Non-pigmented ciliary epithelial cell (primary cell): ENCODE measurements around the gene ELAVL1.
A peak's percentile ranks its signal among the peaks of the same experiment; 100 is the strongest.
"Not testable (repeated sequence)": the region's sequence is repeated elsewhere in the genome, so short reads cannot be mapped to it uniquely, and the experiment has no call there.

Source experiments
- DNase-seq: peaks from one replicate; pipeline ENCODE4 v3.0.0-alpha.2; 2010; ENCODE audit warnings: low read depth

The ELAVL1 gene

GRCh38 chr19:7921967-7922835 is 83.2 kb downstream of the ELAVL1 start:
- no peak for DNase-seq

DNA sequence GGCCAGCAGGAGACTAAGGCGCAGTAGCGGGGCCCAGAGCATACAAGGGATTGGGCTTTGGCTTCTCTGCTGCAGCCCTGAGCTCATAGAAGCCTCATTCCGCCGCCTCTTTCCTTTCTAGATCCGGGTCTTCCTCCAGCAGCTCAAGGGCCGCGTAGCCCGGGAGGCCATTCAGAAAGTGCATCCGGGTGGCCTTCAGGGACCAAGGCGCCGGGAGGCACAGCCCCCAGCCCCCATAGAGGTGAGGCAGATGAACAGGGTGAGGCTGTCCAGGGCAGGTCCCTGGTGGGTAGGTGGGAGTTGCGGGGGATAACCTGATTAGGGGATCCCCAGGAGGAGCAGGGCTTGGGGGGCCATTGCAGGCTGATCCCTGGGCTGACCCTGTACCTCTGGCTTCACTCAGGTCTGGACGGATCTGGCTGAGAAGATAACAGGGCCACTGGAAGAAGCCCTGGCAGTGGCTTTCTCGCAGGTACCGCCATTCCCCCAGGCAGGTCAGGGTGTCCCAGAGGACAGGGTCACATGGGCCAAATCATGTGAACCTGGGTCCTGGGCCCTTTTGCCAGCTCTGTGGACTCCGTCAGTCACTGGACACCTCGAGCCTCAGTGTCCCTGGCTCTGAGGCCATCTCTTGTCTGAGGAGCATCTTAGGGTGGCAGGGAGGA is 84.0 kb downstream of the ELAVL1 start:
- no peak for DNase-seq

GRCh38 chr19:7920519-7921301 is 84.7 kb downstream of the ELAVL1 start:
- DNase-seq = peak; percentile 78

DNA sequence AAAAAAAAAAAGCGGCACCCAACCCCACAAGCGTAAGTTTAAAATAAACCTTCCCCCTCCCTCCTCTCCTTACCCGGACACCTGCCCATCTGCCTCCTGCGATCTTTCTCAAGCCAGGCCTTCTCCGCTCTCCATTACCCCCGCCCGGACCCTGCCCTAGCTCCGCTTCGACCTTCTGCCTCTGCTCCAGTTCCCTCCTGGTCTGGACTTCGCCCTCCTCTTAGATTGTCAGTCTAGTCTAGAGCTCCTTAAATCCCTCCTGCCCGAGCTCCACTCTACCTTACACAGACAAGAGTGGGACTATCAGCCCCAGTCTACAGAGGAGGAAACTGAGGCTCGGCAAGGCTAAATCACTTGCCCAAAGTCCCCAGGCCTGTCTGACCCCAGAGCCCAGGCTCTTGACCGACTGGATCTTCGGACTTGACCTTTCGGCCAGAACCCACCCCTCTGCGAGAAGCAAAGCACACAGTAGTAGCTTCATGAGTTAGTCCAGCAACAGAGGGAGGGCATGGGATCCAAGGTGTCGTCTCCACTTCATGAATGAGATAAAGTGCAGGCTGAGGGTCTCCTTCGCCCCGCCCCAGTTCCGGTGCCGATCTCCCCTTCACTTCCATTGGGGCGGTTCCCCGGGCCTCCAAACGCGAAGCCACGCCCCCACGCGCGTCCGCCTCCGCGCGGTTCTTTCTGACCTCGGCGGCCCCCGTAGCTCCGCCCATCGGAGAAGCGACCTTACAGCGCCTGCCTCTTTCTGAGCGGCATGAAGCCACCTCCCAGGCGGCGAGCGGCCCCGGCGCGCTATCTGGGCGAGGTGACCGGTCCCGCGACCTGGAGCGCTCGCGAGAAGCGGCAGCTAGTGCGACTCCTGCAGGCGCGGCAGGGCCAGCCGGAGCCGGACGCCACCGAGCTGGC is 85.6 kb downstream of the ELAVL1 start, which contains the start of gene SNAPC2:
Gene SNAPC2 (plus strand): TSS at position 729 of the 909 bp plus-strand sequence. CDS start 29 bp downstream, at position 758.
- peak; percentile 55 for DNase-seq

DNA sequence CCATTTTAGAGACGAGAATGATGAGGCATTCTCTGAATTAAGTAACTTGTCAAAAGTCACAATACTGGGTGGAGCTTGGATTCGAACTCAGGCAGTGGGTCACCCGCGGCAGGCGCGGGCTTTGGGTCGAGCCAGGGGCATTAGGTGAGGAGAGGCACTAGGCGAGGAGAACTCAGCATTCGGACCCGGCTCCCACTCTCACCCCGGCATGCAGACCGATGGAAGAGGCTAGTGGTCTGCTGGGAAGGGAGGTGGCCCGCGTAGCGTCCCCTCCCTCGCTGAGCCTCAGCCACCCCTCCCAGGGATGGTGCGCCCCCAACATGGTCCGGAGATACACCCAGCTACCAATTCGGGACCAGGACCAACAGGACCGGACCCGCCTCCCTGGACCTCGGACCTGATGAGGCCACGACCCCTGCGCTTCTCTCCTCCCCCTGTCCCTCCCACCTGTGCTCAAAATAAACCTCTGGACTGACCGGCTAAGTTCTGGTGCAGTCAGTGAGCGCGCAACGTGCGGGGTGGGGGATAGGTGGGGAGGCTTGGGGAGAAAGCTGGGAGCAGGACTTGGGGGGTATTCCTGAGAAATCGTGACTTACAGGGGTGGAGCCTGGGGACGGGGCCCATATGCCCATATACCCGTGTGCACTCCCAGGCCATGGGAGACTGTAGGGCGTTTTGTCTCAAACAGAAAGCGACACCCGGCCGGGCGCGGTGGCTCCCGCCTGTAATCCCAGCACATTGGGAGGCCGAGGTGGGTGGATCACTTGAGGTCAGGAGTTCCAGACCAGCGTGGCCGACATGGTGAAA is 86.6 kb downstream of the ELAVL1 start:
- DNase-seq = no peak

GRCh38 chr19:7918062-7918614 is 87.3 kb downstream of the ELAVL1 start:
- not testable (repeated sequence) for DNase-seq

DNA sequence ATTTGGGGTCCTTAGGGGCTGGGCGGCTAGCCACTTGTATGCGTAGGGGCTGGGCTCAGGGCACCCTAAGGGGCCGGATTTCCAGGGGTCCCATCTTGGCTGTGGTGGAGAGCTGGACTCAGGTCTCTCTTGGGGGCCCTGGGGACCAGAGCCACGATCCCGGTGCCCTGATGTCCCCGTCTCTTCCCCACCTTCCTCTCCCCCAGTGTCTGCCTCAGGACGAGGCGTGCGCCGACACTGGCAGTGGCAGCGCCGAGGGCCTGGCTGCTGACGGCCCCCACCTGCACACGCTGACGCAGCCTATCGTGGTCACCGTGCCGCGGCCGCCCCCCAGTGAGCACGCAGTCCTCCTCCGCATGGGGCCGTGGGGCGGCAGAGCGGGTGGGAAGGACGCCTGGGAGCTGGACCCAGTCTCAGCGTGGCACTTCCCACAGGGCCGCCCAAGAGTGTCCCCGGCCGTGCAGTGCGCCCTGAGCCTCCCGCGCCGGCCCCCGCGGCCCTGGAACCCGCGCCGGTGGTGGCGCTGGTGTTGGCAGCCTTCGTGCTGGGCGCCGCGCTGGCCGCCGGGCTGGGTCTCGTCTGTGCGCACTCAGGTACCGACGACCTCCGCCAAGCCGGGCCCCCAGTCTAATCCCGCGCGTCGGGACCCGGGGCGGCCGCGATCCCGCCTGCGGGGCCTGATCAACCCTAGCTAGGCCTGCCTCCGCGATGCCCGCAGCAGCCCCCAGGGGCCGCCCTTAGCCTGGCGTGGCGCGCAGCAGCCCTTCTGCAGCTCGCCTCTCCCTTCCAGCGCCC is 88.0 kb downstream of the ELAVL1 start:
- DNase-seq = no peak

DNA sequence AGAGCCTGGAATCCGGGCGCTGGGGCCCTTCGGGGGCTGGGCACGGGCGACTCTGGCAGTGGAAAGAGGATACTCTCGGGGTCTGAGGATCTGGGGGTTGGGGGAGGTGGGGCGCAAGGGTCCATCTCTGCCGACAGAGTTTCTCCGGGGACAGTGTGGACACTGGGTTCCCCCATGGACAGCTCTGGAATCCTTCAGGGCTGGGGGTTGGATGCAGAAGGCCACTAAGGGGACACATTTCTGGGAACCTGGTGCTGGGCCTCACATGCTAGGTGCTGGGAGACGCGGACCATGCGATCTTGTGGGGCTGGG is 88.5 kb downstream of the ELAVL1 start:
- no peak for DNase-seq

DNA sequence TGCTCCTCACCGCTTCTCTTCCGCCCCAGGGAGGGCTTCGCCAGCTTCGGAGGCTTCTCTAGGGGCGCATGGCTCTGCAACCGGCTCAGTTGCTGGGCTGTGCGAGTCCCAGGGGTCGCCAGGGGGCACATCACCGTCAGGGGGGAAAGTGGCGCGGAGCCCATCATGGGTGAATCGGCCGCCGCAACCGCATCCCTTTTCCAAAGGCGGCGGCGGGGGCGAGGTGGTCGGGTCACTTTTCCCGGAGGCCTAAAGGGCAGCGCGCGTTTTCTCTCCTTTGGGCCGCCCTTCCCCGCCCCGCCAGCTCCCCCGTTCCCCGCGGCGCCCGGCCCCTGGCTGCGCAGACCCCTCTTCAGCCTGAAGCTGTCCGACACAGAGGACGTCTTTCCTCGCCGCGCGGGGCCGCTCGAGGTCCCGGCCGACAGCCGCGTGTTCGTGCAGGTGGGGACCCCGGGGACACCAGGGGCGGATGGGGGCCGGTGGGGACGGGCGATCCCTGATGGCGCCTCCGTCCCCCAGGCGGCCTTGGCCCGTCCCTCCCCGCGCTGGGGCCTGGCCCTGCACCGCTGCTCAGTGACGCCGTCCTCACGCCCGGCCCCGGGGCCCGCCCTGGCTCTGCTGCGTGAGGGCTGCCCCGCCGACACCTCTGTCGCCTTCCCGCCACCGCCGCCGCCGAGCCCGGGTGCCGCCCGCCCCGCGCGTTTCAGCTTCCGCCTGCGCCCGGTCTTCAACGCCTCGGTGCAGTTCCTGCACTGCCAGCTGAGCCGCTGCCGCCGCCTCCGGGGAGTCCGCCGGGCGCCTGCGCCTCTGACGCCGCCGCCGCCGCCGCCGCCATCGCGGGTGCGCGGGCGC is 89.1 kb downstream of the ELAVL1 start:
- no peak for DNase-seq

DNA sequence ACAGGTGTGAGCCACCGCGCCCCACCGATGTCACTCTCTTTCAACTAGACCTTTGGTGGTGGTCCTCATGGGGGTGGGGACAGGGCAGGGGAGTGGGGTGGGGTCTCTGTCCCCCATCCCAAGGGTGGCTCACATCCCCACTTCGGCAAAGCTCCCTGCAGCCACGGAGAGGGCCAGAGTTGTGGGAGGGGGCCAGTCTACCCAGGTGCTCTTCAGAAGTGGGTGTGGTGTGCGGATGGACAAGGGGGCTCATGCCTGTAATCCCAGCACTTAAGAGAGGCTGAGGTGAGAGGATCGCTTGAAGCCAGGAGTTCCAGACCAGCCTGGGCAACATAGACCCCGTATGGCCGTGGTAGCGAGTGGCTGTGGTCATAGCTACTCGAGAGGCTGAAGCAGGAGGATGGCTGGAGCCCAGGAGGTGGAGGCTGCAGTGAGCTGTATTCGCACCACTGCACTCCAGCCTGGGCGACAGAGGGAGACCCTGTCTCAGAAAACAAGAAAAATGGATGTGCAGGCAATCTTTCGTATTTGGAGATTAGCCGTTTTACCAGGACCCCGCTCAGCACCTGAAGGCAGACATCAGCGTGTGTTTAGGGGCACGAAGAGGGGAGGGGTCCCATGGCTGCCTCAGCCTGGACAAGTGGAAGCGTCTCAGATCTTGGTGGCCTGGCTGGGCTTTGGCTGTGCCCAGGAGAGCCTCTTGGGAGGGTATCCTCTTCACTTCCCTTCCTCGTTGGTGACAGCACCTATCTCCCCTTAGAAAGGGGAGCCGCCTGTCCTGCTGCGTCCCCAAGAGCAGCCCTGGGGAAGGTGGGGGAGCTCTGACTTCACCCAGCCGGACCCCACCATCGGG is 90.0 kb downstream of the ELAVL1 start:
- no peak for DNase-seq

DNA sequence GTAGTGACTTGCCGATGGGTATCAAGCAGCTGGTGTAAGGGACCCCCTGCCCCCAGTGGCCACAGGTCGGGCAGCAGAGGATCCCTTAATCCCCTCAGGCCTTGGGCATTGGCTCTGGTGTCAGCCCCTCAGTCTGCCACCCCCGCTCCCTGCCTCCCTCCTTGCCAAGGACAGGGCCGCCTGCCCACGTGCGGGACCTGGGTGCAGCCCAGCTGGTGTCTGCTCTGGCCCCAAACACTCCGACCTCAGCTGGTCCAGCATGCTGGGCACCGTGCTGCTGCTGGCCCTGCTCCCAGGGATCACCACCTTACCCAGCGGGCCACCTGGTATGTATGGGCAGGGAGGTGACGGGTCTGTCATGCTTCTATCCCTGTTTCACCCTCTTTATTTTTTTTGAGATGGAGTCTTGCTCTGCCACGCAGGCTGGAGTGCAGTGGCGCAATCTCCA is 90.8 kb downstream of the ELAVL1 start, which contains the start of gene TGFBR3L:
Gene TGFBR3L (plus strand): TSS at position 233 of the 448 bp plus-strand sequence.
- DNase-seq = no peak

DNA sequence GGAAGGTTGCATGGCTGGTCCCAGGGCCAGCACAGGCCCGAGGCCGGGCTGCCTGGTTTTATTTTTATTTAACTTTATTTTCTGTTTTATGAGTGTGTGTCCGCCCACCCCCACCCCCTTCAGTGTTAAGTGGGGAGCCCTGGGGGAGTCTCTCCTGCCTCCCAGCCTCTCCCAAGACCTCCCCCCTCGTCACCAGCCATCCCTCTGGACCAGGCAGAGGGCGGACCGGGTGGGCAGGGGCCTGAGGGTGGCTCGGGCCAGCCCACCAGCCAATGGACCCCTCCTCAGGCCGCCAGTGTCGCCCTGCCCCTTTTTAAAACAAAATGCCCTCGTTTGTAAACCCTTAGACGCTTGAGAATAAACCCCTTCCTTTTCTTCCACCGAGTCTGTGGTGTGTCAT is 91.3 kb downstream of the ELAVL1 start:
- DNase-seq = no peak

DNA sequence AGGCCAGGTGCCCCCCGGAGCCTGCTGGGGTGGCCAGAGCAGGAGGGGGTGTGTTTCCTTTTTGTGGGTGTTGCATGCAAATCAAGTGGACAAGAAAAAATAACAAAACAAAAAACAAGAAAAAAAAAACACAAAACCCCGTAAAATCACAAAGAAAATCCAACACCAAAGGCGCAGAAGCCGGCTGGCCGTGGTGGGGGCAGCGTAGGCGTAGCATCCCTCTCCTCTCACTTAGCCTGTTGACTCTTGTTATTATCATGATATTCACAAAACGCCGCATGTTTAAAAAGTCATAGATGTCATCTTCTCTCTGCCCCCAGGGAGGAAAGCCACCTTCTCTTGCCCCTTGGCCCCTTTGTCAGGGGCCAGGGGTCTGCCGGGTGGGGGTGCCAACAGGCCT is 91.8 kb downstream of the ELAVL1 start:
- DNase-seq = no peak

GRCh38 chr19:7912697-7913564 is 92.5 kb downstream of the ELAVL1 start:
- no peak for DNase-seq

DNA sequence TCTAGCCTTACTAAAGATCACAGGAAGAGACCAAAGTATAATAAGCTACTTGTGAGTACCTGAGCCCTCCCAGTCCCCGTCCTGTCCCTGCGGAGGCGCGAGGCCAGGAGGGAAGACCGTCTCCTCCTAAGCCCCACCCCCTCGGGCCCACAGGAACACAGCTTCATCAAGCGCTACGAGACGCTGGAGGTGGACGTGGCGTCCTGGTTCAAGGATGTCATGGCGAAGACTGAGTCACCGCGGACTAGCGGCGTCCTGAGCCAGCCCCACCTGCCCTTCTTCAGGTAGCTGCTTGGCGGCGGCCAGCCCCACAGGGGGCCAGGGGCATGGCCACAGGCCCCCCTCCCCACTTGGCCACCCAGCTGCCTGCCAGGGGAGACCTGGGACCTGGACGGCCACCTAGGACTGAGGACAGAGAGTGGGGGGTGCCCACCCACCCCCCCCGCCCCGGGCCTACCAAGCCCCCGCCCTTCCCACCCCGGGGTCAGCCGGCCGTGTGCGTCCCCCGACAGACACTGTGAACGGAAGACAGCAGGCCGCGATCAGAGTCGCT is 93.2 kb downstream of the ELAVL1 start:
- no peak for DNase-seq

DNA sequence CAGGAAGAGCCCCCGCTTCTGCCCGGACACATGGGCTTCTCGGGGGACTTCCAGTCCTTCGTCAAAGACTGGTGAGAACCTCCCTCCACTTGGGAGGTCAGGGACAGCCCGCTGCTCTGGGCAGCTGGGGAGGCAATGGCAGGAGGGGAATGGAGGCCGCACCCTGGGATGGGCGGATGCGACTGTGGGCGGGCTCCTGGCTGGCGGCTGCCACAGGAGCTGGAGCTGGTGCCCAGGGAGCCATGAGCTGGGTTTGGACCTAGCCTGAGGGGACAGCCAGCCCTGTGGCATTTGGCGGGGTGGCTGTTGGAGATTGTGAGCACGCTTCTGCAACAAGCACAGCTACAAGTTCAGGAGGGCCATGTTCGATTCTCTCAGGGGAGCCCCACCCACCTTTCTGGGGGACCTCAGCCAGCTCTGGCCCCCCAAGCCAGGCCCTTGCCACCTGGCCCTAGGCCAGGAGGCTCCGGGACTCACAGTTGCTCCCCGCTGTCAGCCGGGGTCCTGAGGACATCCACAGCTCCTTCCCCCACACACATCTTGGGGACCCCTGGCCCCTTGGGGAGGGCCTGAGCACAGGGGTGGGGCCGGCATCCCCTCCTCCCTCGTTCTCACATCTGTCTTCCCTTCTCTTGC is 93.8 kb downstream of the ELAVL1 start:
- DNase-seq = no peak
